HCT116 (cell line): ENCODE results near the gene TFEB.

Source experiments
- CBX3 ChIP-seq: IDR thresholded peaks from 2 replicates; pipeline ENCODE4 v1.6.1; 2012; ENCODE audit warnings: low read depth
- CEBPB ChIP-seq: IDR thresholded peaks from 2 replicates; pipeline ENCODE4 v1.6.1; 2012; ENCODE audit warnings: low read depth
- CTCF ChIP-seq, 3 experiments: fragments of 200-600 bp in 1 of 3; sonication (generic) in 1 of 3; IDR thresholded peaks in 2 of 3; conservative IDR thresholded peaks in 1 of 3; 2 replicates each; pipeline ENCODE4 v1.5.1; 2012 to 2017; ENCODE audit warnings: low read depth in 2 of 3, low read length in 2 of 3, antibody characterized with exemption in 1 of 3, borderline replicate concordance in 1 of 3, control low read depth in 1 of 3, mild to moderate bottlenecking in 1 of 3, mixed read lengths in 1 of 3, mixed run types in 1 of 3, moderate library complexity in 1 of 3; ENCODE audit not compliant: insufficient read depth in 1 of 3
- EZH2 ChIP-seq: fragments of 200-600 bp; sonication (generic); IDR thresholded peaks from 2 replicates; pipeline ENCODE4 v1.6.1; 2017; ENCODE audit warnings: antibody characterized with exemption, mixed run types
- EZH2phosphoT487 ChIP-seq: fragments of 200-600 bp; IDR thresholded peaks from 2 replicates; pipeline ENCODE4 v1.6.1; 2018; ENCODE audit warnings: antibody characterized with exemption, borderline replicate concordance
- FOSL1 ChIP-seq: IDR thresholded peaks from 2 replicates; pipeline ENCODE4 v1.6.1; 2012; ENCODE audit warnings: low read depth
- POLR2A ChIP-seq: IDR thresholded peaks from 2 replicates; pipeline ENCODE4 v1.7.0; 2011; ENCODE audit warnings: borderline replicate concordance; ENCODE audit not compliant: insufficient read depth, insufficient read length; ENCODE audit errors: extremely low read depth
- SP1 ChIP-seq: IDR thresholded peaks from 2 replicates; pipeline ENCODE4 v1.6.1; 2012; ENCODE audit warnings: low read depth
- TCF7L2 ChIP-seq: IDR thresholded peaks from 2 replicates; pipeline ENCODE4 v1.7.0; 2011; ENCODE audit warnings: borderline replicate concordance, inconsistent platforms; ENCODE audit not compliant: insufficient read depth, insufficient read length; ENCODE audit errors: extremely low read depth
- ZNF274 ChIP-seq: fragments of 200-500 bp; sonication (Bioruptor generic); IDR thresholded peaks from 2 replicates; pipeline ENCODE4 v1.6.1; 2014; ENCODE audit warnings: mild to moderate bottlenecking, low read depth, low read length, inconsistent platforms

DNA sequence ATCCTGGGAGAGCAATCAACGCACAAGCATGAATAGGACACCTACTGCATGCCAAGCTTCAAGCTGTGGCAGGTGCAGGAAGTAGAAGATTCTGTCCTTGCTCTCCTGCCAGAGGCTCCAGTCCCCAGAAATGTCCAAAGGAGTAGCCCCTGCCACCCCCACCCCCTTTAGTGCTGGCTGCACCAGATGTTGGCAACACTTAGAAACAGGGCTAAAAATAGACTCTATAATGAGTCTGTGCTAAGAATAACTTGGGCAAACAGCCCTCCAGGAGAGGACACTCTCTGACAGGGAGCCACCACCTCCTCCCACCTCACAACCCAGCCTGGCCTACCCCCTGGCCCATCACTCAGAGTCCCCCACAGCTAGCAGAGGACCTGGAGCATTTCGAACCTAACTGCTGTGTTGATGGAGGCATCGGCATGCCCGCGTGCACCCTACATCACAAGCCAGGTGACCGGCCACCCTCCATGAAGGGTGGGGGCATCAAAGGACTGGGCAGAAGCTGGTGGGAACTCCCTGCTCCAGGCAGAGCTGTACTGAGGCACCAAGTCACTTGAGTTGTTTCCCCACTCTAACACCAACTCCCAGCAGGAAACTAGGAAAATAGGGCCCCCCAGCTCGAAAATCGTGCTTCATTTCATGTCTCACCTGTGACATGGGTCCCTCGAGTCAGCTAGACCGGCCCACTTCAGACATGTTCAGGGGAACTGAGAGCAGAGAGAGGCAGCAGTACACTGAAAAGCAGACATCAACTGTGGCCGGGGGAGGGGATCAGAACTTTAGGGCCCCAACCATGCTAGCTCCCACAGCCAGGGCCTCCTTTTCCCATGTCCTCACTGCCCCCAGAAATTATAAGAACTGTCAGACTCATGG, 18.7 kb downstream of the TFEB start:
- TF ChIP-seq ZNF274 (no peak), EZH2 (no peak), CTCF (IDR thresholded peaks at IDR 0.05 in 2 of 3, conservative IDR thresholded peaks at IDR 0.05 in 1 of 3; ENCODE audit: borderline replicate concordance in 1 of 3, insufficient read depth in 1 of 3, low read depth in 2 of 3, low read length in 2 of 3) (no peak), FOSL1 (no peak), TCF7L2 (no peak), POLR2A (no peak), CBX3 (no peak), CEBPB (no peak), SP1 (no peak), EZH2phosphoT487 (no peak)
